Activated naive CD8-positive, alpha-beta T cell treated with anti-CD3 and anti-CD28 coated beads, Interleukin-2, amount 50 U/mL, for 16 hours (primary cell): ENCODE results near the gene ZFYVE26.
"Not testable (repeated sequence)": the region's sequence is repeated elsewhere in the genome, so short reads cannot be mapped to it uniquely, and the experiment has no call there.

ENCODE experiments used
- DNase-seq: peaks from one replicate; pipeline ENCODE4 v3.0.0-alpha.2; 2020; ENCODE audit warnings: low read depth, low spot score

The ZFYVE26 gene

GRCh38 chr14:67816326-67817002, at the start of gene ZFYVE26:
ZFYVE26 (minus strand) TSS chr14:67816590; CDS start chr14:67815963, 627 bp downstream.
- peak; percentile 80 for DNase-seq

- DNase-seq, result no peak
Observed at GRCh38 chr14:67863223-67863622, 46.8 kb upstream of the ZFYVE26 start.

GRCh38 chr14:67859169-67859749, 42.9 kb upstream of the ZFYVE26 start:
- DNase-seq, result no peak

GRCh38 chr14:67857778-67858350, 41.5 kb upstream of the ZFYVE26 start:
- no peak for DNase-seq

- no peak for DNase-seq
Observed at GRCh38 chr14:67856827-67857226, 40.4 kb upstream of the ZFYVE26 start.

GRCh38 chr14:67853715-67854114, 37.3 kb upstream of the ZFYVE26 start:
- DNase-seq, result no peak

- no peak for DNase-seq
Observed at GRCh38 chr14:67852926-67853604, 36.7 kb upstream of the ZFYVE26 start.

GRCh38 chr14:67851785-67852410, 35.5 kb upstream of the ZFYVE26 start:
- DNase-seq, result no peak

- no peak for DNase-seq
Observed at GRCh38 chr14:67850066-67850830, 33.9 kb upstream of the ZFYVE26 start.

- DNase-seq, result no peak
Observed at GRCh38 chr14:67846029-67846610, 29.7 kb upstream of the ZFYVE26 start.

GRCh38 chr14:67837011-67837624, 20.7 kb upstream of the ZFYVE26 start:
- DNase-seq, result no peak

GRCh38 chr14:67835596-67835995, 19.2 kb upstream of the ZFYVE26 start:
- no peak for DNase-seq

GRCh38 chr14:67833403-67833802, 17.0 kb upstream of the ZFYVE26 start:
- DNase-seq, result no peak

GRCh38 chr14:67831113-67831512, 14.7 kb upstream of the ZFYVE26 start:
- no peak for DNase-seq

GRCh38 chr14:67821121-67821520, 4.7 kb upstream of the ZFYVE26 start:
- no peak for DNase-seq

GRCh38 chr14:67820428-67820971, 4.1 kb upstream of the ZFYVE26 start:
- no peak for DNase-seq

GRCh38 chr14:67819563-67820421, 3.4 kb upstream of the ZFYVE26 start, which contains the start of gene RAD51B:
RAD51B (plus strand) TSS chr14:67819779.
- peak; percentile 61 for DNase-seq

- DNase-seq, result not testable (repeated sequence)
Observed at GRCh38 chr14:67818476-67818875, 2.1 kb upstream of the ZFYVE26 start.
